ENCODE measurements around the gene VWCE.
"Not testable (repeated sequence)": the region's sequence is repeated elsewhere in the genome, so short reads cannot be mapped to it uniquely, and the experiment has no call there.

Gene VWCE

GRCh38 chr11:61254403-61255025 lies 40.6 kb downstream of the VWCE start:
- peak; percentile 7 for DNase-seq (ENCODE audit: low read depth)
- peak; percentile 97 for TF ChIP-seq CTCF (conservative IDR thresholded peaks at IDR 0.05; ENCODE audit: low read depth, low read length)

DNA sequence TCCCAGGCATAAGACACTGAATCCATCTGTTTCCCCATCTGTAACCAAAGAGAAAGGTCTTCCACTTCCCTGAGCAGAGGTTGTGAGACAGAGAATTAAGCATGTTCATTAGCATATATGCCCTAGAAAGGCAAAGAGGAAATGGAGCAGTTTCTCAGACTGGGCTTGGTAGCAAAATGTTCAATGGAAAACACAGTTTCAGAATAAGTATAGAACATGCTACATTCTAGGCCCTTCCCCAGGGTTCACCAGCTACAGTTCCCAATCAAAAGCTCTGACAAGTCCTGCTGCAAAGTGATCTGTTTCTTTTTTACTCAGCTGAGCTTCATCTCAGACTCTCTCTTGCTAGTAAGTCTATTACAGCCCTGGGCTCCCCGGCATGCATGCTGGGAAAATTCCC lies 42.8 kb downstream of the VWCE start:
- not testable (repeated sequence) for DNase-seq (ENCODE audit: low read depth); H3K4me3 ChIP-seq (ENCODE audit: low read length)

More at GRCh38 chr11:61254403-61255025, 40.6 kb downstream of the VWCE start:
- H3K4me3 ChIP-seq (ENCODE audit: low read length): no peak overlapping the region

GRCh38 chr11:61250796-61251765 lies 44.0 kb downstream of the VWCE start:
- DNase-seq (ENCODE audit: low read depth); H3K4me3 ChIP-seq (ENCODE audit: low read length): not testable (repeated sequence)

- not testable (repeated sequence) for H3K4me3 ChIP-seq (ENCODE audit: low read length); DNase-seq (ENCODE audit: low read depth)
These were observed 45.9 kb downstream of the VWCE start for GRCh38 chr11:61249201-61249600.

- not testable (repeated sequence) for H3K4me3 ChIP-seq (ENCODE audit: low read length); DNase-seq (ENCODE audit: low read depth)
These were observed 47.0 kb downstream of the VWCE start for GRCh38 chr11:61248071-61248470.

DNA sequence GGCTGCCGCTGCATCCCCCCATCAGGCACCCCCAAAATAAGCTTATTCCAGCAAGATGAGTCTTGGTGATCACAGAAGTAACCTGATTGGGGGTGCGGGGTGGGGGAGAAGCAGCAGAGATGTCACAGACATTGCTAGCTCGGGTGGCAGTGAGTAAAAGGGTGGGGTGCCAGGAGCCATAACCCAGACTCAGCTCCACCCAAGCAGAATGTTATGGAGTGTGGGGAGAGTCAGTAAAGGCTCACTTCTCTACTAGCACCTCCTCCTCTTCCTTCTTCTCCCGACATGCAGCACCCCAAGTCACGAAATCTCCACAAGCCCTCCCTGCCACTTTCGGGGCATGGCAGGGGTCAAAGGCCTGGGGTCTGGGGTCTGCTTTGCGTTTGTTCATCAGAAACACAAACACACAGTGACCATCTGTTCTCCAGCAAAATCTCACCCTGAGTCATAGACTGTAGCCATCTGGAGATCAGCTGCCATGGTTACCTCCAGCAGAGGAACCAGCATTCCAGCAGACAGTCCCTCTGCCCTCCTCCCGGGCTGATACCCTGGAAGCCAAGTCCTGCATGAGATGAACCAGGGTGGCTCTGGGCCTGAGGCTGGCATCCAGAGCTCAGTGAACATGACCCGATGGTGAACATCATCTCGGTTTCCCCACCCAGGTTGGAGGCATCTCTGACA lies 49.7 kb downstream of the VWCE start:
- H3K4me3 ChIP-seq (ENCODE audit: low read length); DNase-seq (ENCODE audit: low read depth): not testable (repeated sequence)

GRCh38 chr11:61241526-61241925 lies 53.6 kb downstream of the VWCE start:
- DNase-seq (ENCODE audit: low read depth): not testable (repeated sequence)

GRCh38 chr11:61240875-61241274 lies 54.2 kb downstream of the VWCE start, which contains the start of gene PGA5:
Gene PGA5 (plus strand): TSS chr11:61241175. CDS start chr11:61241227, 52 bp downstream.
- not testable (repeated sequence) for H3K4me3 ChIP-seq (ENCODE audit: low read length); DNase-seq (ENCODE audit: low read depth)

More at GRCh38 chr11:61241526-61241925, 53.6 kb downstream of the VWCE start:
- not testable (repeated sequence) for H3K4me3 ChIP-seq (ENCODE audit: low read length)

DNA sequence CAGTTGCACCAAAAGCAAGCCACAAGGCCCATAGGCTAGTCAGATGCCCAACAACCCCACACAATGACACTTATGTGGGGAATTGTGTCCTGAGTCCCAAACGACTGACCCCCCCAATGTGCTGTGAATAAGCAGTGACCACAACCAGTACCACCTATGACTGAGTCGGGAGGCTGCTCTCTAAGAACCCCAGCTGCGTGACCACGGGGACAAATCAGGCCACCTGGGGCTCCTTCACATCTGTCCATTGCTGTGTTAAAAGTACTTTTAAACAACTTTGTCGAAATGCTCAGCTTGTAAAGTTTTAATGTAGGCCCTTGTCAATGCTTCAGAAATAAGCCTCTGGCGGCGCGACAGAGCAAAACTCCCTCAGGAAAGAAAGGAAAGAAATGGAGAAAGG lies 54.8 kb downstream of the VWCE start:
- not testable (repeated sequence) for H3K4me3 ChIP-seq (ENCODE audit: low read length); DNase-seq (ENCODE audit: low read depth)

GRCh38 chr11:61237130-61237529 lies 58.0 kb downstream of the VWCE start:
- DNase-seq (ENCODE audit: low read depth); H3K4me3 ChIP-seq (ENCODE audit: low read length): not testable (repeated sequence)

GRCh38 chr11:61232548-61233145 lies 62.5 kb downstream of the VWCE start:
- H3K4me3 ChIP-seq (ENCODE audit: low read length); DNase-seq (ENCODE audit: low read depth): not testable (repeated sequence)

DNA sequence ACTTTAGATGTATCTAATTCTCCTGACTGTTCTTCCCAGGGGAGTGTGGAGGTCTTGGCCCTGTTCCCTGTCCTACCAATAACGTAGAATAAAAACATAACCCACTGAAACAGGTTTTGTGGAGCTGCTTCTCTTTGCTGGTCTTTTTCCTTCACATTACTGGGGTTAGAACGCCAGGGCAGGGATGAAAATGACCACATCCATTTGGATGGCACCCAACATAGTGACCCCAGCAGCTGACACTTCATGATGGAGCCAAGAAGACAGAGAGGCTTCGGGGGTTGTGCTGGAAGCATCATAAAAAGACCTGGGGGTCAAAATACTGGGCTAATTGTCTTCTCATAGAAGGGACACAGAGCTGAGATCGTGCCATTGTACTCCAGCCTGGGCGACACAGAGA lies 63.5 kb downstream of the VWCE start:
- not testable (repeated sequence) for H3K4me3 ChIP-seq (ENCODE audit: low read length); DNase-seq (ENCODE audit: low read depth)

DNA sequence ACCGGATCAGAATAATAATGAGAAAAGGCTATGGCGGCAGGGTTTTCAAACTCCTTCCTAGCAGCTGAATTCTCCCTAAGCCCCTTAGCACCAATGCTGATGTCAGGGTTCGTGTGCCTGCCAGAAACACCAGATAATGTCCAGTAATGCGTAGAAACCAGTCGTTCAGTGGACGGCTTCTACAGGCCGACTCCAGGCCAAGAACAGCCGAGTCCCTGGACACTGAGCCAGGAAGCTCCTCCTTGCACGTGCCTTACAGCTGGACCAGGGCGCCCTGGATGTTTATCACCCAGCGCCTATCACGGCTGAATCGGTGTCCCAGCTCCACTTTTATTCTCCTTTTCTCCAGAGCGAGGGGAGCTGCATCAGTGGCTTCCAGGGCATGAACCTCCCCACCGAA lies 64.1 kb downstream of the VWCE start:
- H3K4me3 ChIP-seq (ENCODE audit: low read length); DNase-seq (ENCODE audit: low read depth): not testable (repeated sequence)

GRCh38 chr11:61229458-61229857 lies 65.7 kb downstream of the VWCE start:
- H3K4me3 ChIP-seq (ENCODE audit: low read length); DNase-seq (ENCODE audit: low read depth): not testable (repeated sequence)

- DNase-seq (ENCODE audit: low read depth); H3K4me3 ChIP-seq (ENCODE audit: low read length): not testable (repeated sequence)
These were observed 68.5 kb downstream of the VWCE start for GRCh38 chr11:61226457-61227137.

DNA sequence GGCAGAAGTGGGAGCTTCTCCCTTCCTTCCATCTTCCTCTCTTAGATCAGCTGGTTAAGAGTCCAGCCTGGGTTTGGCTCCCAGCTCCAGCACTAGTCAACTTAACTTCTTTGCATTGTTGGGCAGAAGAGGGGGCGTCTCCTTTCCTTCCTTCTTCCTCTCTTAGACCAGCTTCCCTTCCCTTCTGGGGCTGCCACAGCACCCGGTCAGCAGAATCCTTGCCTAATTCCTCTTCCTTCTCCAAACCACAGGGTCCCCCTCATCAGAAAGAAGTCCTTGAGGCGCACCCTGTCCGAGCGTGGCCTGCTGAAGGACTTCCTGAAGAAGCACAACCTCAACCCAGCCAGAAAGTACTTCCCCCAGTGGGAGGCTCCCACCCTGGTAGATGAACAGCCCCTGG lies 72.4 kb downstream of the VWCE start:
- not testable (repeated sequence) for DNase-seq (ENCODE audit: low read depth); H3K4me3 ChIP-seq (ENCODE audit: low read length)

- DNase-seq (ENCODE audit: low read depth); H3K4me3 ChIP-seq (ENCODE audit: low read length): not testable (repeated sequence)
These were observed 73.1 kb downstream of the VWCE start, which contains the start of gene PGA4 for GRCh38 chr11:61222047-61222446. Gene PGA4 (plus strand): TSS chr11:61222347. CDS start chr11:61222401, 54 bp downstream.
